ENCODE data around the gene MAPK6. TPM values are rescaled to one million over a fixed set of nuclear protein-coding genes. Genes with fewer than 3 reads are reported as not detected.
A peak's percentile ranks its signal among the peaks of the same experiment; 100 is the strongest.

The MAPK6 gene
- total RNA-seq, 1 experiment from 2014 or later: 38.7 TPM

DNA sequence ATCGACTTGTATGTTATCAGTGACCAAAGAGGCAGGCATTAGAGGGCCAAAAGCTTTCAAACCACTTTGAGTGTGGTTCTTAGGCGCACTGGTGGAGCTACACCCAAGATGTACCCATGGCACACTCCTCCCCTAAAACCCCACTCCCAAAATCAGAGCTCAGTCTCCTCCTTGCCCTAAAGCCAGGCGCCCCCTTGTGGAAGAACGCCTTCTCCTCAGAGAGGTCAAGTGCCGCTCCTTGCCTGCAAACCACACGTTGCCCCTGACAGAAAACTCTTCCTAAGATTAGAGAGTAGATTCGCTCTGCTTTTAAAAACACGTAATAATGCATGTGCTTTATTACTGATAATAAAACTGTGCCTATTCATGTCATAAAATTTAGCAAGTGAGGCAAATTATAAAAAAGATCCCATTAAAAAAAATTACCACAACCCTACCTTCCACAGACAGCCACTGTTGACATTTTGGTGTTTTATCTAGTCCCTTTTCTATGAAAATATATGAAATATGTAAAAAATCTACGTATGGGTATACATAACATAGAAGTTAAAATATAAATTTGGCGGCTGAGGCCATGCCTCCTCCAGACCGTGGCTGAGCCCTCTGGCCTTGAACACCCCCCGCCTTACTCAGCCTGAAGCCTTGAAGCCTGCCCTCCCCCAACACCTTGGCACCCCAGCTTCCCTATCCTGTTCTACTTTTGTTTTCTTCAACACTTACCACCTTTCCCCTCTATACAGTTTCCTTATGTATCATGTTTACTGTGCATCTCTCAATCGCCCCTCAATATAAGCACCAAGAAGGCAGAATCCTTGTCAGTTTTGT lies 60.1 kb downstream of the MAPK6 start:
- H3K4me2 ChIP-seq: no peak overlapping the region
- H3K9me3 ChIP-seq (ENCODE audit: insufficient read depth, low read depth): no peaks in the 10 kb centered on the region
- intact Hi-C loops (cut with micrococcal nuclease; ENCODE audit: unreplicated experiment): loop anchor here (1.0 to 10.0 kb wide), 3 partner anchors 54 to 97 kb away; no protein-coding TSS in a partner anchor
- H3K4me1 ChIP-seq (replicated peaks; ENCODE audit: insufficient read depth): peaks cover 9% of the 10 kb centered on the region; the same call in 1 of the 2 replicates
- ChIA-PET POLR2A (ENCODE audit: unreplicated experiment) (interaction anchor here (0.6 kb wide), 1 partner anchor 98 kb away, joined by 6 read pairs; no protein-coding TSS in a partner anchor), CTCF (interaction anchor here (0.5 to 0.8 kb wide), 5 partner anchors 17 to 254 kb away, joined by 3 to 6 read pairs (median 4); no protein-coding TSS in a partner anchor)
- H3K36me3 ChIP-seq (ENCODE audit: low read depth): no peaks in the 10 kb centered on the region
- no peak for TF ChIP-seq EZH2 (IDR thresholded peaks at IDR 0.05; ENCODE audit: low read depth)
- TF ChIP-seq, protein P1, sequence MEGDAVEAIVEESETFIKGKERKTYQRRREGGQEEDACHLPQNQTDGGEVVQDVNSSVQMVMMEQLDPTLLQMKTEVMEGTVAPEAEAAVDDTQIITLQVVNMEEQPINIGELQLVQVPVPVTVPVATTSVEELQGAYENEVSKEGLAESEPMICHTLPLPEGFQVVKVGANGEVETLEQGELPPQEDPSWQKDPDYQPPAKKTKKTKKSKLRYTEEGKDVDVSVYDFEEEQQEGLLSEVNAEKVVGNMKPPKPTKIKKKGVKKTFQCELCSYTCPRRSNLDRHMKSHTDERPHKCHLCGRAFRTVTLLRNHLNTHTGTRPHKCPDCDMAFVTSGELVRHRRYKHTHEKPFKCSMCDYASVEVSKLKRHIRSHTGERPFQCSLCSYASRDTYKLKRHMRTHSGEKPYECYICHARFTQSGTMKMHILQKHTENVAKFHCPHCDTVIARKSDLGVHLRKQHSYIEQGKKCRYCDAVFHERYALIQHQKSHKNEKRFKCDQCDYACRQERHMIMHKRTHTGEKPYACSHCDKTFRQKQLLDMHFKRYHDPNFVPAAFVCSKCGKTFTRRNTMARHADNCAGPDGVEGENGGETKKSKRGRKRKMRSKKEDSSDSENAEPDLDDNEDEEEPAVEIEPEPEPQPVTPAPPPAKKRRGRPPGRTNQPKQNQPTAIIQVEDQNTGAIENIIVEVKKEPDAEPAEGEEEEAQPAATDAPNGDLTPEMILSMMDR (conservative IDR thresholded peaks at IDR 0.05): peak; percentile 78
- no peaks in the 10 kb centered on the region for H4K20me1 ChIP-seq (ENCODE audit: insufficient read depth)
- H2AFZ ChIP-seq: no peak overlapping the region
- H3K27me3 ChIP-seq (ENCODE audit: insufficient read depth, low read depth): no peaks in the 10 kb centered on the region
- no peaks in the 10 kb centered on the region for H3K9me2 ChIP-seq (ENCODE audit: insufficient read depth)
- peak in 1 of 2 experiments; percentile 60 for DNase-seq
- H3K4me3 ChIP-seq: no peak overlapping the region
- H3K27ac ChIP-seq: no peak overlapping the region
- no peaks in the 10 kb centered on the region for H3F3A ChIP-seq (ENCODE audit: insufficient read depth, low read depth)
- H3K79me2 ChIP-seq (ENCODE audit: low read depth): no peaks in the 10 kb centered on the region
- BruUV-seq (replicated peaks): no TSS peak

DNA sequence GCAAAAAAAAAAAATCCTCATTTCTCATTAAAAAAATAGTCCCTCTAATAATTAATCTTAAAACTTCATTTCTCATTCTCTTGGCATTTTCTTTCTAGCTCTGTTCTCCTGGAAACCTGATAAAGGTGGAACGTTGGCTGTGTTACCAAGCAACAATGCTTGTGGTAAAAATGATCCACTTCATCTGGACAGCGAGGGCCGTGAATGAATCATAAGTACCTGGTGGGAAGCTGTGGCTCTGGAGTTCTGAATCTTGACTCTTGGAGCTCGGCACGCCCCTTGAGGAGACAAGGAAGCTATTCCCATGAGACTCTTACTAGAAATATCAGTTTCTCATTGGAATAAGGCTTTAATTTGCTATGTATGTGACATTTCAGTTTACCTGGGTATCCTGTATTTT lies 61.0 kb downstream of the MAPK6 start:
- no peak for TF ChIP-seq EZH2 (IDR thresholded peaks at IDR 0.05; ENCODE audit: low read depth)
- TF ChIP-seq, protein P1 (conservative IDR thresholded peaks at IDR 0.05): no peak
- DNase-seq: peak; percentile 63 to 73
- no TSS peak for BruUV-seq (replicated peaks)
- Histone ChIP-seq H3K4me1 (replicated peaks; ENCODE audit: insufficient read depth) (peaks cover 9% of the 10 kb centered on the region; the same call in 1 of the 2 replicates), H4K20me1 (ENCODE audit: insufficient read depth) (no peaks in the 10 kb centered on the region), H3K9me2 (ENCODE audit: insufficient read depth) (no peaks in the 10 kb centered on the region), H2AFZ (no peak overlapping the region), H3K79me2 (ENCODE audit: low read depth) (no peaks in the 10 kb centered on the region), H3K27ac (no peak overlapping the region), H3K9me3 (ENCODE audit: insufficient read depth, low read depth) (no peaks in the 10 kb centered on the region), H3K36me3 (ENCODE audit: low read depth) (no peaks in the 10 kb centered on the region), H3K27me3 (ENCODE audit: insufficient read depth, low read depth) (no peaks in the 10 kb centered on the region), H3K4me2 (no peak overlapping the region), H3K4me3 (no peak overlapping the region), H3F3A (ENCODE audit: insufficient read depth, low read depth) (no peaks in the 10 kb centered on the region)
- CTCF ChIA-PET: interaction anchor here (0.6 to 0.8 kb wide), 2 partner anchors 25 to 59 kb away, joined by 4 to 5 read pairs; no protein-coding TSS in a partner anchor
- intact Hi-C loops (cut with micrococcal nuclease; ENCODE audit: unreplicated experiment): no loop called here
- POLR2A ChIA-PET (ENCODE audit: unreplicated experiment): interaction anchor here (0.6 kb wide), 1 partner anchor 235 kb away, joined by 16 read pairs; no protein-coding TSS in a partner anchor

DNA sequence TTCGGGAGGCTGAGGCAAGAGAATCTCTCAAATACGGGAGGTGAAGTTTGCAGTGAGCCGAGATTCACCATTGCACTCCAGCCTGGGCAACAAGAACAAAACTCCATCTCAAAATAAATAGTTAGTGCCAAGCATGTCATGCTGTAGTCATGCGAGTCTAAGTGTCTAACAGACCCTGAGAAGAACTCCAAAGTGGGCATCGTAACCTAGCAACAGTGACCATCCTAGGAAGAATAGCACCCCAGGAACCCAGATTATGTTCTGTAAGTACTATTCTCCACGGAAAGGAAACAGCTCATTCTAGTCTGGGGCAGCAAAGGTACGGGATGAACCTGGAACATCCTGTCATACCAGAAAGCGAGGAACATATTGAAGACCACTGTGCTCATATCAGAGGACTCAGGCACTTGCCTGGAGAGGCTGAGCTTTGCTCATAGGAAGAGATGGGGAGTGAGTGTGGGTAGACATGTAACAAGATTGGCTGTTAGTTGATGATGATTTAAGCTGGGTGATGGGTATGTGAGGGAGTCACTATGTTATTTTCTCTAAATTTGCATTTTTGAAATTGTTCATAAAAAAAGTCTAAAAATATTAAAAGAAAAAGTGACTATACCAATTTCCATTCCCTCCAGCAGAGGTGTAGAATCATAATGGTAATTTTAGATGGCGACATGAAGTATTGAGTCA lies 61.8 kb downstream of the MAPK6 start:
- no peaks in the 10 kb centered on the region for H3F3A ChIP-seq (ENCODE audit: insufficient read depth, low read depth)
- peaks cover 9% of the 10 kb centered on the region; the same call in 1 of the 2 replicates for H3K4me1 ChIP-seq (replicated peaks; ENCODE audit: insufficient read depth)
- ChIA-PET POLR2A (ENCODE audit: unreplicated experiment) (no interaction called here), CTCF (no interaction called here)
- H3K9me3 ChIP-seq (ENCODE audit: insufficient read depth, low read depth): no peaks in the 10 kb centered on the region
- no peaks in the 10 kb centered on the region for H3K27me3 ChIP-seq (ENCODE audit: insufficient read depth, low read depth)
- no peaks in the 10 kb centered on the region for H3K9me2 ChIP-seq (ENCODE audit: insufficient read depth)
- H3K27ac ChIP-seq: no peak overlapping the region
- no peak overlapping the region for H2AFZ ChIP-seq
- no peak for DNase-seq
- BruUV-seq (replicated peaks): no TSS peak
- H3K36me3 ChIP-seq (ENCODE audit: low read depth): no peaks in the 10 kb centered on the region
- H3K4me3 ChIP-seq: no peak overlapping the region
- H4K20me1 ChIP-seq (ENCODE audit: insufficient read depth): no peaks in the 10 kb centered on the region
- H3K4me2 ChIP-seq: no peak overlapping the region
- TF ChIP-seq, protein P1 (conservative IDR thresholded peaks at IDR 0.05): no peak
- no peak for TF ChIP-seq EZH2 (IDR thresholded peaks at IDR 0.05; ENCODE audit: low read depth)
- H3K79me2 ChIP-seq (ENCODE audit: low read depth): no peaks in the 10 kb centered on the region
- intact Hi-C loops (cut with micrococcal nuclease; ENCODE audit: unreplicated experiment): no loop called here

Measured in PC-9 (cell line).